Mesothelial cell of epicardium (in vitro differentiated cells): Measurements from ENCODE around the gene SNX32. TPM values are rescaled to one million over a fixed set of nuclear protein-coding genes. Genes with fewer than 3 reads are reported as not detected.

ENCODE experiments used
- DNase-seq, 2 experiments: peaks; one replicate each; pipeline ENCODE4 v3.0.0; 2021; ENCODE audit warnings: low spot score in 2 of 2; ENCODE audit not compliant: unreplicated experiment in 2 of 2
- H3K27ac Mint-ChIP-seq: 2 replicates; pipeline ENCODE4 v1.8.0; 2021; ENCODE audit warnings: mixed read lengths
- H3K27me3 Mint-ChIP-seq: 2 replicates; pipeline ENCODE4 v1.8.0; 2021; ENCODE audit warnings: low read depth, mixed read lengths
- H3K36me3 Mint-ChIP-seq: 2 replicates; pipeline ENCODE4 v1.8.0; 2021; ENCODE audit warnings: mixed read lengths
- H3K4me1 Mint-ChIP-seq: 2 replicates; pipeline ENCODE4 v1.8.0; 2021; ENCODE audit warnings: mixed read lengths
- H3K4me3 Mint-ChIP-seq: 2 replicates; pipeline ENCODE4 v1.8.0; 2021; ENCODE audit warnings: mild to moderate bottlenecking, moderate library complexity, mixed read lengths
- H3K9me3 Mint-ChIP-seq: 2 replicates; pipeline ENCODE4 v1.8.0; 2021; ENCODE audit warnings: mixed read lengths
- CTCF ChIP-seq: fragments of 200-600 bp; sonication (generic); IDR thresholded peaks from one replicate; pipeline ENCODE4 v1.5.0; 2021; ENCODE audit warnings: antibody characterized with exemption; ENCODE audit not compliant: unreplicated experiment
- total RNA-seq: library from RNA; stranded (reverse); gene quantifications from 3 replicates; pipeline ENCODE4 v1.2.1, GENCODE V29; 2021

Gene SNX32
- total RNA-seq, 1 donor from 2014 or later: 10.7 TPM

- H3K9me3 Mint-ChIP-seq: no peaks in the 10 kb centered on the region
- H3K36me3 Mint-ChIP-seq: peaks cover 38% of the 10 kb centered on the region
- H3K4me1 Mint-ChIP-seq: peaks cover 30% of the 10 kb centered on the region
- peak overlapping the region; percentile 81 for H3K27ac Mint-ChIP-seq
- no peak for TF ChIP-seq CTCF
- H3K27me3 Mint-ChIP-seq: no peaks in the 10 kb centered on the region
- DNase-seq: no peak
- peak overlapping the region; percentile 79 for H3K4me3 Mint-ChIP-seq
These were observed 22.2 kb downstream of the SNX32 start for GRCh38 chr11:65855927-65856363.

- Mint-ChIP-seq H3K27me3 (no peaks in the 10 kb centered on the region), H3K36me3 (peaks cover 31% of the 10 kb centered on the region), H3K4me3 (peak overlapping the region; percentile 79), H3K4me1 (peaks cover 36% of the 10 kb centered on the region), H3K9me3 (no peaks in the 10 kb centered on the region), H3K27ac (peak overlapping the region; percentile 81)
- DNase-seq: peak in 1 of 2 experiments; percentile 77
- no peak for TF ChIP-seq CTCF
These were observed 23.1 kb downstream of the SNX32 start for GRCh38 chr11:65856689-65857499.

- Mint-ChIP-seq H3K27me3 (no peaks in the 10 kb centered on the region), H3K27ac (no peak overlapping the region), H3K4me1 (peaks cover 37% of the 10 kb centered on the region), H3K9me3 (no peaks in the 10 kb centered on the region), H3K36me3 (peaks cover 28% of the 10 kb centered on the region), H3K4me3 (peak overlapping the region; percentile 79)
- TF ChIP-seq CTCF: no peak
- peak in 1 of 2 experiments; percentile 64 for DNase-seq
These were observed 23.7 kb downstream of the SNX32 start for GRCh38 chr11:65857500-65857852.

- Mint-ChIP-seq H3K9me3 (no peaks in the 10 kb centered on the region), H3K27me3 (no peaks in the 10 kb centered on the region), H3K27ac (peak within 1 kb of the TSS; percentile 100), H3K36me3 (peaks cover 31% of the 10 kb centered on the region), H3K4me1 (peaks cover 41% of the 10 kb centered on the region), H3K4me3 (peak within 1 kb of the TSS; percentile 88)
- peak; percentile 92 to 97 for DNase-seq
- no peak for TF ChIP-seq CTCF
These were observed 24.3 kb downstream of the SNX32 start, which contains the start of gene CFL1 for GRCh38 chr11:65857853-65858680. Gene CFL1 (minus strand): TSS chr11:65858180. CDS start chr11:65858099, 81 bp downstream.

GRCh38 chr11:65858681-65859087 lies 24.9 kb downstream of the SNX32 start:
- H3K36me3 Mint-ChIP-seq: peaks cover 26% of the 10 kb centered on the region
- no peaks in the 10 kb centered on the region for H3K27me3 Mint-ChIP-seq
- peak overlapping the region; percentile 88 for H3K4me3 Mint-ChIP-seq
- peak overlapping the region; percentile 100 for H3K27ac Mint-ChIP-seq
- peaks cover 41% of the 10 kb centered on the region for H3K4me1 Mint-ChIP-seq
- no peaks in the 10 kb centered on the region for H3K9me3 Mint-ChIP-seq
- no peak for DNase-seq
- no peak for TF ChIP-seq CTCF
